Left forelimb (tissue), 1 donor: ENCODE results near the gene CDHR2.
A peak's percentile ranks its signal among the peaks of the same experiment; 100 is the strongest.
"Not testable (repeated sequence)": the region's sequence is repeated elsewhere in the genome, so short reads cannot be mapped to it uniquely, and the experiment has no call there.

Experiments
- DNase-seq: peaks from one replicate; pipeline ENCODE4 v3.0.0-alpha.2; 2018; ENCODE audit warnings: low spot score

The CDHR2 gene

GRCh38 chr5:176596689-176597416 lies 47.7 kb downstream of the CDHR2 start:
- DNase-seq = no peak

GRCh38 chr5:176597417-176598389 lies 48.6 kb downstream of the CDHR2 start:
- DNase-seq = no peak

- not testable (repeated sequence) for DNase-seq
Observed at GRCh38 chr5:176599749-176600430, 50.7 kb downstream of the CDHR2 start.

- no peak for DNase-seq
Observed at GRCh38 chr5:176601901-176602482, 52.9 kb downstream of the CDHR2 start.

DNA sequence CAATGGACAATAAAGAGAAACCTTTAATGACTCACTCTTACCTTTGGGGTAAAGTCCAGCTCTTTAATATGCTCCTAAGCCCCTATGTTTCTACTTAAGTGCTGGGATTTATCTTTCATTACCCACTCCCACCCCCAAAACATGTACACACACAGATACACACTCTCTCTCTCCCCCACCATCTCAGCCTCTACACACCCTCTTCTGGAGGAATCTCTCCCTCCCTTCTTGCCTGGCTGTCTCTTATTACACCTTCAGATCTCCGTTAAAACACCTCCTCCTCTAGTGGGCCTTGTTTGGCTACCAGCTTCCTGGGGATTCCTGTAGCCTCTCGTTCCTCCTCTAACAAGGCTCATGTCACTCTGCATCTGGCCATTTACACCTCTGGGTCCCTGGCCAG lies 53.9 kb downstream of the CDHR2 start:
- DNase-seq = no peak

- DNase-seq = no peak
Observed at GRCh38 chr5:176606032-176606431, 56.9 kb downstream of the CDHR2 start.

GRCh38 chr5:176606875-176607274 lies 57.7 kb downstream of the CDHR2 start:
- no peak for DNase-seq

DNA sequence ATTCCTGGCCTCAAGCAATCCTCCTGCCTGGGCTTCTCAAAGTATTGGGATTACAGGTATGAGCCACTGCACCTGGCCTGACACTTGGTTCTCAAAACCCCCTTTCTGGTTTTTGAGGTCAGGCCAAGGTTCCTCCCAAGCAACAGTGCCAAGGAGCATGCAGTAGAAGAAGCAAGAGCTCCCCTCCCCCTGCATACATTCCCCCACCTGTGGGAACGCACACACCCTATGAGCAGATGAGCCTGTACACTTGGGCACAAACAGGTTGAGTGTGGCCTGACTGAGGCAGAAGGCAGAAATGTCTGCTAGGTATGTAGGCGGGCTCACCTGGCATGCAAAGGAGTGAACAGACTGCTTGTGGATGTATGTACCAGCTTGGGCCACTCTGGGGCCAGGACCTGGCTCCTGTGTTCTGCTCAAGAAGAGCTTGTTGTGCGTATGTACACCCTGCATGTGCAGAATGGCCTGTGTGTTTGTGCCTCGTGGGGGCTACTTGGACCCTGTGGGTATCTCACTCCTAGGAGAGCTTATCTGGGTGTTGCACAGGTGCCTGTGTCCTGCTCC lies 59.1 kb downstream of the CDHR2 start:
- no peak for DNase-seq

GRCh38 chr5:176608937-176609723 lies 60.0 kb downstream of the CDHR2 start:
- DNase-seq = no peak

DNA sequence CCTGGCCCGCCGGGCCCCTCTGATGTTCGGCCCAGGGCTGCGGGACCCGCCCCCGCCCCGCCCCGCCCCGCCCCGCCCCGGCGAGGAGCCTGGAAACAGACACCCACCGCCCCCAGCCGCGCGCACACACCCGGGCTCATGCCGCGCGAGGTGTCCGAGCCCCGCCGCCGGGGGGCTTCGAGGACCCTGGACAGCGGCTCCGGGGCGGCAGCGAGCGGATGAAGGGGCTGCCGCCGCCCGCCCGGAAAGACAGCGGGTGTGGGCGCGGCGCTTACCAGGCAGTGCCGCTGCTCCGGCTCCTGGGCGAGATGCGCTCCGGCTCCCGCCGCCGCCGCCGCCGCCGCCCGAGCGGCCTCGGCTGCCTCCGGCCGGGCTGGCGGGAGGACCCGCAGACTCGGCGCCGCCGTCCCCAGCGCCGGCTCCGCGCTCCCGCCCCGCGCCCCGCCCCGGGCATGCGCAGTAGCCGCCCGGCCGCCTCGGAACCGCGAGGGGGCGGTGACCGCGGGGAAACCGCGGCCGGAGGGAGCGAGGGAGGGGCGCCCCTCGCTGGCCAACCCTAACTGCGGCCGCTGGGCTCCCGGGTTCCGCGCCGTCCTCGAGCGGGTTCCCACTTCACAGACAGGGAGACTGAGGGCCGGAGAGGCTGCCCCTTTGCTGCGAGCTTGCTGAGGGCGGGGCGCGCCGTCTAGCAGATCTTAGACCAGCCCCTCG lies 60.7 kb downstream of the CDHR2 start, which contains the start of gene GPRIN1:
GPRIN1 (minus strand) TSS at position 433 of the 711 bp plus-strand sequence. CDS start 10,322 bp downstream, outside the sequence.
- peak; percentile 79 for DNase-seq

- DNase-seq = no peak
Observed at GRCh38 chr5:176610435-176610773, 61.3 kb downstream of the CDHR2 start.

- peak; percentile 81 for DNase-seq
Observed at GRCh38 chr5:176611435-176611834, 62.3 kb downstream of the CDHR2 start.

DNA sequence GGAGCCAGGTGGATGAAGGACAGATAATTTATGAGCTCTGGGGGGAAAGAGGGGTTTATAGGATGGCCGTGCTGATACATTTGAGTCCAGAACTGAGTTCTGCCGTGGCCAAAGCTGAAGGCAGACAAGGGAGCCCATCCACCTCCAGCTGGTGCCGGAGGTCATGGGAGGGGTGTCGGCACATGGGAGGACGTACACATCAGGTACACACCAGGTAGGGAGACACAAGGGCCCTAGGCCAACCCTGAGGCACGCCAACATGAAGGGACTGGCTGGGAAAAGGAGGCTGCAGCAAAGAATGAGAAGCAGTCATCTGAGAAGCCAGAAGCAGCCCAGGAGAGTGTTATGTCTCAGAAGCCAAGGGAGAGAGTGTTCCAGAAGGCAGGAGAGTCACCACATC lies 62.9 kb downstream of the CDHR2 start:
- DNase-seq = no peak

GRCh38 chr5:176612855-176613254 lies 63.7 kb downstream of the CDHR2 start:
- no peak for DNase-seq

DNA sequence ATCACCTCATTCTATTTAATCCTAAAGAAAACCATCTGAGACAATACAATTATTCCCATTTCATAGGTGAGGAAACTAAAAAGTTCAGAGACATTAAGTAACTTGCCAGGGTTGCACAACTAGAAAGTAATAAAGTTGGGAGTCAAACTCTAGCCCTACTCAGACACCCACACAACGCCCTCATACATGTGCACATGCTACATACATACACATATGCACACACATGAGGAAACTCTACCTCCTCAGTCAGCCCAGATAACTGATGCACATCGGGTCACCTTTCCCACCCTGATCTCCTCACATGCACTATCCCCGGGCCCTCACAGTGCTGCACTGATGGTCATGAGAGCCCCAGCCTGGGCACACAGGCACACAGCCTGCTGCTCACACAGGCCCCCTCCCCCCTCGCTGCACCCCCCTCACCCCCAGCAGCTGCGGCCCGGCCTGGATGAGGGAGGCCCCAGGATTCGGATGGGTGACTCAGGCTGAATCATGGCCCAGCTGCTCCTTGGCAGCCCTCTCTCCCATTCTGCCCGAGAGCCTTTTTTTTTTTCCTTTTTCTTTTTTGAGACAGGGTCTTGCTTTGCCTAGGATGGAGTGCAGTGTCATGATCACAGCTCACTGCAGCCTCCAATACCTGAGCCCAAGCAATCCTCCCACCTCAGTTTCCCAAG lies 65.8 kb downstream of the CDHR2 start:
- no peak for DNase-seq

GRCh38 chr5:176616511-176616910 lies 67.4 kb downstream of the CDHR2 start:
- no peak for DNase-seq

GRCh38 chr5:176618783-176619182 lies 69.6 kb downstream of the CDHR2 start:
- no peak for DNase-seq

GRCh38 chr5:176619203-176619568 lies 70.0 kb downstream of the CDHR2 start:
- no peak for DNase-seq

GRCh38 chr5:176619569-176620332 lies 70.6 kb downstream of the CDHR2 start:
- no peak for DNase-seq
